Measurements from ENCODE around the gene SERTAD2.

SERTAD2 gene, protein sequence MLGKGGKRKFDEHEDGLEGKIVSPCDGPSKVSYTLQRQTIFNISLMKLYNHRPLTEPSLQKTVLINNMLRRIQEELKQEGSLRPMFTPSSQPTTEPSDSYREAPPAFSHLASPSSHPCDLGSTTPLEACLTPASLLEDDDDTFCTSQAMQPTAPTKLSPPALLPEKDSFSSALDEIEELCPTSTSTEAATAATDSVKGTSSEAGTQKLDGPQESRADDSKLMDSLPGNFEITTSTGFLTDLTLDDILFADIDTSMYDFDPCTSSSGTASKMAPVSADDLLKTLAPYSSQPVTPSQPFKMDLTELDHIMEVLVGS

DNA sequence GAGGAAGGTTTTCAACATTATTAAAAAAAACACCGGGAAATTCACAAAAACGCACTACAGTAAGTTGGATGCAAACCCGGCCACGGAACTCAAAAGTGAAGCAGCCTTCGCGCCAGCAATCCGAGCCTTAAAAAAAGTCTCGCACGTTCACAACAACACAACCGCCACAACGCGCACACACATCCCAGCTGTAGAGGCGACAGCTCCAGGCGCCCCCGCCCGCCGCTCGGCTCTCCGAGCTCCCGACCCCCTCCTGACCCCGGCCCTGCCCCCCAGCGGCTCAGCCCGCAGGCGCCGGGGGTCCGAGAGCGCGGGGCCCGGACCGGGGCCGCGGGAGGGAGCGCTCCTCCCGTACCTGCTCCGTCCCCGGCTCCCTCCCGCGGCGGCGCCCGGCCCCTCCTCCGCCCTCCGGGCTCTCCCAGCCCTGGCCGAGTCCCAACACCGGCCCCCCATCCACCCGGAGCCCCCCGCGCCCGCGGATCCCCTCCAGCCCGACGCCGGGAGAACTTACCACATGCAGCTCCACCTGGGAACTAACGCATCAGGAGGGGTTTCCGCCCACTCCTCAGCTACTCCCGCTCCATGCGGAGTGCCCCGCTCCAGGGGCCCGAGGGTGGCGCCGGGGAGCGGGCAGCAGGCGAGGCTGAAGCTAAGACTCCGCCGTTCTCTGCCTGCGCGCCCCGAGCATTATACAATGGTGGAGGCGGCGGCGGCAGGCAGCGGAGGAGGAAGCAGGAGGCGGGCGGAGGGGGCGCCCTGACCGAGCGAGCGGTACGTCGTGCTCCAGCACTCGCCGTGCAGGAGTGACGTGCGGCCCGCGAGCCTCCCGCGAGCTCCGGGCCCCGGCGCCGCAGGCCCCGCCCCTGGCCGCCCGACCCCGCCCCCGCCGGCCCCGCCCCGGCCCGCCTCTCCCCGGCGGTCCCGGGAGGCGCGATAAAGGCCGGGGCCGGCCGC lies at the start of gene SERTAD2:
SERTAD2 (minus strand) TSS at position 805 of the 954 bp plus-strand sequence. CDS start 17,042 bp downstream, outside the sequence.
- DNase-seq = peak; percentile 90

DNA sequence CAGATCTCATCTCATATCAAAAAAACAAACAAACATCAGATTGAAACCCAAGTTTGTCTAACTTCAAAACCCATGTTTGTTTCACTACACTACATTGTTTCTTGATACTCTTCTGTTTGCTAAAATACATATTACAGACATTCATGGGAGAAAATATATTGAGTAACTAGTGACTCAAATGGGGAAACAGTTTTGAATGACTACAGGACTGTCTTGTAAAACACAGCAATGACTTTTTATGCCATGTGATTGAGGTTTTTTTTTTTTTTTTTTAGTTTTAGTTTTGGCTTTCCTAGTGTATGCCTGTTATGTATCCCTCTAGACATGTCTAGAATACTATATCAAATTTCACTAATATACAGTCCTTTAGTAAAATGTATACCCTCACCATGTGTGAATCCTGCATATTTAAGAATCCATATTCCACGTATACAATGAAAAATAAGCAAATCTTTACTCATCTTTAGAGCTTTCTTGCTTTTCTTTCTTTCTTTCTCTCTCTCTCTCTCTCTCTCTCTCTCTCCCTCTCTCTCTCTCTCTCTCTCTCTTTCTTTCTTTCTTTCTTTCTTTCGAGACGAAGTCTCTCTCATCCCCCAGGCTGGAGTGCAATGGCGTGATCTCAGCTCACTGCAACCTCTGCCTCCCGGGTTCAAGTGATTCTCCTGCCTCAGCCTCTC lies 46.6 kb upstream of the SERTAD2 start:
- DNase-seq = no peak

DNA sequence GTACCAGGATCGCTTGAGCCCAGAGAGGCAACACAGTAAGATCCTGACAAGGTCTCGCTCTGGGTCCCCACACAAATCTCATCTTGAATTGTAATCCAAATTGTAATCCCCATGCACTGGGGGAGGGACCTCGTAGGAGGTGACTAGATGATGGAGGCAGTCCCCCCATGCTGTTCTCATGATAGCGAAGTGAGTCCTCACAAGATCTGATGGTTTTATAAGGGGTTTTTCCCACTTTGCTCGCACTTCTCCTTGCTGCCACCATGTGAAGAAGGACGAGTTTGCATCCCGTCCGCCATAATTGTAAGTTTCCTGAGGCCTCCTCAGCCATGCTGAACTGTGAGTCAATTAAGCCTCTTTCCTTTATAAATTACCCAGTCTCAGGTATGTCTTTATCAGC lies 46.0 kb upstream of the SERTAD2 start:
- DNase-seq = peak; percentile 55

DNA sequence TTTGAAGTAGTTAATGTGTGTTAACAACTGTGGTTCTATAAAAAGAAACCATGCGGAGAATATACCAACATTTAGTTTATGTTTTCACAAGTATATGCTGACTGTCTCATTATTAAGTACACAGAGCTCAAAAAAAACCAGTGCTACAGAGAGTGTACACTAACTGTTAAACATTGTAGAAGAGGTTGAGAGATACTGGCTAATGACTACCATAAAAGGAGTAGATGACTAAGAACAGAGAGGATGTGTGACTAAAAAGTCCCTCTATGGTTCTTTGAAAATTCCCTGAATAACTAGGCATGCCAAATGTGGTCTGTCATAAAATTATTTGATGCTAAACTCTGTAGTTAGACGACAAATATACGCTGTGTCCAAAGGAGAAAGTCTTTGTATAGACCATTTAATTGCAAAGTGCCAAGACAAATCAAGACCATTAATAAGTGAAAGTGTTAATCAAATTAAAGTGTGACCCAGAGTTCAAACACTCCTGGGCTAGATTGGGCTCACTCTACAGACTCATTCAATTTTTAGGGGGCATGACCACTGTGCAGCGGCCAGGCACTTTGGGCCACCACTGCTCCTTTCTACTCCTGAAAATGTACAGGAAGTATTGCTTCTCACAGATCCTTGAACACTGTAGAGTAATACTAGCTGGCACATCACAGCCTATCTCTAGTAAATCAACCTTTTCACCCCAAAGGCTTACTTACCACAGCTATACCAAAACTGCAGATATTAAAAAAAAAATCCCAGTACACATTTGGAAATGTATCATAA lies 45.1 kb upstream of the SERTAD2 start:
- DNase-seq = peak; percentile 22

DNA sequence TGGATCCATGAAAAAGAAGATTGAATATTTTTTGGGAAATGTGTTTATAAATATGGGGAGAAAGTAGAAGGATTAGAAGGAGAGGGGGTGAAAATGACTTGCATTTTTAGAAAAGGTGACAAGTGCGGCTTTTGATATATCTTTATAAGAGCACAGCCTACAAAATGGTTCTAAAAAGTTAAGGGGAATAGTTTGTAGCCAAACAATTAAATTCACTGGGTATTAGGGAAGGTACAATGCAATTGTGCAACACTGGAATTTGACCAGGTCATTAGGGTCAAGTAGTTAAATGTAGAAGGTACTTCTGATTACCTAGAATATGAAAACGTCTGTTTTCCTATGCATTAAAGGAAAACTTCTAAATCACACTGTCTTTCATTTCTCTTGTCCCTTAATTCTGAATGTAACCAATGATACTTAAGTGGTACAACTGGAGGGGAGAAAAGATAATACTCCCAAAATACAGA lies 44.5 kb upstream of the SERTAD2 start:
- DNase-seq = no peak

DNA sequence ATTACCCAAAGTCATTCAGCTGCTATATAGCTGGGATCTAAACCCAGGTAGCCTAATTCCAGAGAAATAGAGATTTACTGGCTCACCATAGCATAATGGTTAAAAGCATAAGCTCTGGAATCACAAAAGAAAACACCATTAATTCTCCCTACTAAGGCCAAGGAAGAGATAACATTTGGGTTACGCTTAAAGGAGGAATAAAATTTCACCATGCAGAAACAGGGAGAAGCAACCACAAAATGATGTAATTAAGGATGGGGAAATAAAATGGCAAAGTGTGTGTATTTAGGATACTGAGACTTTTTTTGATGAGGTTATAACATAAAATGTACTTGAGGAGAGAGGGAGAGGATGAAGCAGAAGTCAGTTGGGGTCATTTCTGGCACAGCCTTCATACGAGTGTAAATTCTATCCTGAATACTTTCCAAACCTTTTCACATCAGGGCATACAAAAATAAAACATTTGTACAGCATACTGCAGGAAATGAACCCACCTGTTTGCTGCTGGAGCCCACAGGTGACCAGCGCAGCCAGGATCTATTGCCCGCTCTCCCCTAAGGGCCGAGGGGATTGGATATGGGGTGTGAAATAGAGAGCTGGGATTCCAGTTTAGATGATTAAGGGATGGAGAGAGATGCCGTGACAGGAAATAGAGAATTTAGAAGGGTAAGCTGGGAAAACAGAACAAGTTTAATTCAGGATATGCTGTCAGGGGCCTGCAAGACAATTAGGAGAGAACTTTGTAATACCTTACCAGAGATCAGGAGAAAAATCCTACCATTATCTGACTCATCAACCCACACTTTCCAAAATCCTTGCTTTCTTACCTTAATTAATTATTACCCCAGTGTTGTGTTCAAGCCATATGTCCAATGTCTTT lies 43.8 kb upstream of the SERTAD2 start:
- DNase-seq = no peak

DNA sequence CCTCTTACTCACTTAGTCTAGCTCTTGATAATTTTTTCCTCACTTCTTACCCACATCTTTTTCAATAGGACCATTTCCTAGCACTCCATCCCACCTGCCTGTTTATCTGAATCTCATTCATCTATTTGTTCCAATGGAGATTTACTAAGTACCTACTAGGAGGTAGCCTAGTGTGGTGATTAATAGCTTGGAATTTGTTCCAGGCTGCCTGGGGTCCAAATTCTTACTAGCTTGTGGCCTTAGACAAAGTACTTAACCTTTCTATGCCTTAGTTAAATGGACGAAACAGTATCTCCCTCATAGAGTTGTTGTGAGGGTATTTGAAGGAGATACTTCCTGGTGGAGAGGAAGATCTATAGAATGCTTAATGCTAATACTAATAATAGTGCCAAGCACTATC lies 42.9 kb upstream of the SERTAD2 start:
- DNase-seq = no peak

DNA sequence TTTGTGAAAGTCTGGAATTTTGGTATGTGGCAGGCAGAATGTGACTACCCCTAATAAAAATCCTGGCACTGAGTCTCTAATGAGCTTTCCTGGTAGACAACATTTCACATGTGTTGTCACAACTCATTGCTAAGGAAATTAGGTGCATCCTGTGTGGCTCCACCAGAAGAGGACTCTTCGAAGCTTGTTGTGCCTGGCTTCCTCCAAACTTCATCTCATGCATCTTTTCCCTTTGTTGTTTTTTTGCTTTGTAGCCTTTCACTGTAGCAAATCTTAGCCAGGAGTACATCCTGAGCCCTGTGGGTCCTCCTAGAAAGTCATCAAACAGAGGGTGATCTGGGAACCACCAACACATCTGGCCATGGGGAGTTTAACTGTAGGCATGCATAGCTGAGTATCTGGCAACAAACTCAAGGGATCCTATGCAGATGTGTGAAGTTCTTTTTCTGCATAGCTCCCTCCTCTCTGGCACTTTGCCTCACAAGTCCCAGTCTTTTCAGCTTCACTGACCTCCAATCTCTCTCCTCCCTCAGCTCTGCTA lies 42.1 kb upstream of the SERTAD2 start:
- DNase-seq = no peak

DNA sequence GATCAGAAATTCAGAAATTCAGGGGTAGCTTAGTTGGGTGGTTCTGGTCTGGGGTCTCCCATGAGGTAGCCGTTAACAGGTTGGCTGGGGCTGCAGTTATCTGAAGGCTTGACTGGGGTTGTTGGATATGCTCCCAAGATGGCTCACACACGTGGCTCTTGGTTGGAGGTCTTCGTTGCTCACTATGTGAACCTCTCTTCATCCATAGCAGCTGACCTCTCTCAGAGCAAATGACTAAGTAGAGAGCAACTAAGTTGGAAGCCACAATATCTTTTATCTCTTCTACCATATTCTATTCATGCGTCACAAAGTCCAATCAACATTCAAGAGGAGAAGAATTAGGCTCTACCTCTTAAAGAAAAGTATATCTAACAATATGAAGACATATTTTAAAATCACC lies 38.7 kb upstream of the SERTAD2 start:
- DNase-seq = no peak

DNA sequence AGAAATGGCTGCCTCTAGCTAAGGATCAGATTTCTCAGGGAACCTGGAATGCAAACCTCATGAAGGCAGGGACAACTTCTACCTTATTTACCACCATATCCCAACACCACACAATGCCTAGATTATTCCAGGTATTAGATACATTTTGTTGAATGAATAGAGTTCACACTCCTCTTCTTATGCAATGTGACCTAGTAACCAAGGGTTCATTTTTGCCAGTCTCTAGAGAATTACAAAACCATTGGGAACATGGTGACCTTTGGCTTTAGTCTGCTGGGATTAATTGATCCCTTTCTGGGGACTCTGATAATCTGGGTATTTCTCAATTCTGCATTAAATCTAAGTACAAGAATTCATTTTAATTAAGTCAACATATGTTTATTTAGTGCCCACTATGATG lies 35.2 kb upstream of the SERTAD2 start:
- no peak for DNase-seq

DNA sequence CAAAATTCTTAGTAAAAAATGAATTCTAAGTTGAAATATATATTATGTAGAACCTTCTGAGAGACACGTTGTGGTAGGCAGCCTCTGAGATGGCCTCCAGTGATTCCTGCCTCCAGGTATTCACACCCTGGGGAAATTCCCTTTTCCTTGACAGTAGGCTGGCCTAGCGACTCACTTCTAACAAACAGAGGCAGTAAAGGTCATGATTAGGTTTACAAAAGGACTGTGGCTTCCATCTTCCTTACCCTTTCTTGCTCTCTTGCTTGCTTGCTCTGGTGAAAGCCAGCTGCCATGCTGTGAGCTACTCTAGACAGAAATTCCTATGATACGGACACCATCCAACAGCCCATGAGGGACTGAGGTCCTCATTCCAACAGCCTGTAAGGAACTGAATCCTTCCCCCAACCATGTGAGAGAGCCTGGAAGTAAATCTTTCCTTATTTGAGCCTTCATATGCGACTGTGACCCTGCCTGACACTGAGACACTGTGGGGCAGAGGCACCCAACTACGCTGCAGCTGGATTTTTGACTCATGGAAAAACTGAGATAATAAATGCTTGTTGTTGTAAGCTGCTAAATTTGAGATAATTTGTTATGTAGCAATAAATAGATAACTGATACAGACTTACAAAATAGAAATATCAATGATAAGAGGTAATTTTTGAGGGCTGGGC lies 32.7 kb upstream of the SERTAD2 start:
- DNase-seq = no peak

DNA sequence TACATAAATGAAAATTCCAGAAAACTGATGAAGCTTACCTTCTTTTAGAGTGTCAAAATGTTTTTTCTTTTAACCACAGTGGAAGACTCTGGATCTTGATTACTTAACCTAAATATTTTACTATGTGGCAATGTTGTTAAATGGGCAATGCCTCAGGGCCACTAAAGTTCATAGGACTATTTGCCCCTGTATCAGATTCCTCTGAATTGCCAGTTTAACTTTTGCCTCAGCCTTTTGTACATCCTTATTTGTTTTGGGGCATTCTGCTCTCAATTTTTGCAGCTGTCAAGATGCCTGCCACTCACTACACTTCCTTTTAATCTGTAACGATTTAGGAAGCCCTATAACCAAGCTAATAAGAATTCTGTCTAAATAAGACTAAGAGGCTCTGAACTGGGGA lies 31.7 kb upstream of the SERTAD2 start:
- no peak for DNase-seq

DNA sequence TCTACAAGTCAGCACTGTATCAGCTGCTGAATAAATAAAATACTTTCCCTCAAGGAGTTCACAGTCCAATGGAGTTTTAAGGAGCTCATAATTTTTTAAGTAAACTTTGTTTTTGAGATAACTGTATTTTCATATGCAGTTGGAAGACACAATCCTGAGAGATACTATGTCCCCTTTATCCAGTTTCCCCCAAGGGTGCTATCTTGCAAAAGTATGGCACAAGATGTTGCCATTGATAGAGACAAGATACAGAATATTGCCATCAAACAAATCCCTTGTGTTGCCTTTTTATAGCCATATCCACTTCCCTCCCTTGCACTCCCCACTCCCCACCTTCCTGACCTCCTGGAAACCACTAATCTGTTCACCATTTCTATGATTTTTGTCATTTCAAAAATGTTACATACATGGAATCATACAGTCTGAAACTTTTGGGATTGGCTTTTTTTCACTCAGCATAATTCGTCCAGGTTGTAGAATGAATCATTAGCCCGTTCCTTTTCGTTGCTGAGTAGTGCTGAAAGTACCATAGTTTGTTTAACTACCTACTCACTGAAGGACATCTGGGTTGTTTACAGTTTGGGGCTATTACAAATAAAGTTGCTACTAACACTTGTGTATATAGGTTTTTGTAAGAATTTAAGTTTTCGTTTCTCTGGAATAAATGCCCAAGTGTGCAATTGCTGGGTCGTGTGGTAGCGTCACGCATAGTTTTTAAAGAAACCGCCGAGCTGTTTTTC lies 30.2 kb upstream of the SERTAD2 start:
- no peak for DNase-seq

DNA sequence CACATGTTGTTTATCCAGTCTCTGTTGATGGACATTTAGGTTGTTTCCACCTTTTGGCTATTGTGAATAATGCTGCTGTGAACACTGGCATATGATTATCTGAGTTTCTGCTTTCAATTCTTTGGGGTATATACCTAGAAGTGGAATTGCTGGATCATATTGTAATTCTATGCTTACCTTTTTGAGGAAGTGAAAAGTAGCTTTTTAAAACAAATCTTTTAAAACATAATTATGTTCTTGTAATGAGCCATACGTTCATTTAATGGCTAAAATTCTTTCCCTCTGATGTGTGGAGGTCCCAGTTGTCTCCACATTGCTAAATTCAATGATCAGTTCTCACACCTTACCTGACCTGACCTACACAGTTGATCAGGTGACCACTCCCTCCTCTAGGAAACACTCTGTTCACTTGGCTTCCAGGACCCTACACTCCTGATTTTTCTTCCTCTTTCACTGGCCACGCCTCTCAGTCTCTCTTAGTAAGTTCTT lies 27.8 kb upstream of the SERTAD2 start:
- no peak for DNase-seq

DNA sequence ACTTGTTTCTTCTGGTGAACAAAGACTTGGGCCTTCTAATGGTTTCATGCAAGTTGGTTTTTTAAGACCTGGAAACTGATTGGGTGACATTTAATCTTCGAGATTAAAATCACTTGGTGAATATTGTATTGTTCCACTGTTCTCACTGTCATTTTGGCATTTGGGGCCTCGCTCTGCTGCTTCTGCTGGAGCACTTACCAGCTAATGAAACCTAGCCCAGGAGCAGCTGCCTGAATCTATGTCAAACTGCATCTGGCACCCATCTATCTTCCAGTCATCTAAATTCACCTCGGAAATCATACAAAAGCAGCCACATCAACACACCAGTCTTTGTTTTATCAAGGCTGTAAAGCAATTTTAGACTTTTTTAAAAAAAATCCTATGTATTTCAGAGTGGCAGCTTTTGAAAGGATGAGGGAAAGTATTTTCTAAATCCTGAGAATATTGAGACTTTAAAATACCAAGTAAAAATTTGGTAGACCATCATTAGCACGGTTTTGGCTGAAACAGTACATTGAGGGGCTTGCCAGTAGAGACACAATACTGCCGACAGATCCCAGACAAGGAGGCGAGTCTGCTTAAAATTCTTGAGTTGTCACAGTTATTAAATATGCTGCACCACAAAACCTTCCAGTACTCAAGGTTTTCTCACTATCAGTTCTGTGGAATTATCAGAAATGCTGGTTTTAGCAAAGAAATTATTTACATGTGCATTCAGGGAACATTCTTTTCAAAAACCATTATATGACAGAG lies 26.1 kb upstream of the SERTAD2 start:
- DNase-seq = no peak

DNA sequence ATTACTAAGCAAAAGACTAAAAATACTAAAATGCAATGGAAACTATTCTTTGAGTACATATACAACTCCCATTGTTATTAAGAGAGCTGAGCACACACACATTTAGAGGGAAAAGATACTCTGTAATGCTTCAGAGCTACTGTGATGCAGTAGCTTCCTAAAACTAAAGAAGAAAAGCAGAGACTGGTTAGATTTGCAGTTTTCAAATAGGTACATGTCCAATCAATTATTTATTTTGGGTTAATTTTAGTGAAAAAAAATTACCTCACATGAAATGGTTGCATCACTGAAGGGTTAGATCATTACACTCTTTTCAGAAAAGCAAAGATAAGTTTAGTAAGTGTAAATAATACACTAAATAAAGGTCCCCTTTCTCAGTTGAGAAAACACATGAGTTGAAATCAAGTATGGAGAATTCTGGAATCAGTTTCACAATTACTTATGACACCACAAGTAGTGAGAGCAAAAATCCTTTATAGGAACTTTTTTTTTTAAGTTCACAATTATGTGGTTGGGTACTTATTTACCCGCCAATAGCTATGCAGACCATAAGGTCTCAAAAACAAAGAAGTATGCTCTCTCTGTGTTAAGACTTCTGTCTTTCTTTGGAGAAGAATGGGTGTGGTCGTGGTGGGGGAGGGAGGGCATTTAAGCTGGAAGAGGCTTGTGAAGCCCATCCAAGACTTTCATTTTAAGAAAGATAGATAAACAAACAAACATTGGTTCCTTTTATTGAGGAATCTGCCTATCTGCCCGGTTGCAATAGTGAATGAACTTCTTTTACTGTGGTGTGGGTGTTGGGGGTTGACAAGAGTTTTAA lies 25.3 kb upstream of the SERTAD2 start:
- no peak for DNase-seq

DNA sequence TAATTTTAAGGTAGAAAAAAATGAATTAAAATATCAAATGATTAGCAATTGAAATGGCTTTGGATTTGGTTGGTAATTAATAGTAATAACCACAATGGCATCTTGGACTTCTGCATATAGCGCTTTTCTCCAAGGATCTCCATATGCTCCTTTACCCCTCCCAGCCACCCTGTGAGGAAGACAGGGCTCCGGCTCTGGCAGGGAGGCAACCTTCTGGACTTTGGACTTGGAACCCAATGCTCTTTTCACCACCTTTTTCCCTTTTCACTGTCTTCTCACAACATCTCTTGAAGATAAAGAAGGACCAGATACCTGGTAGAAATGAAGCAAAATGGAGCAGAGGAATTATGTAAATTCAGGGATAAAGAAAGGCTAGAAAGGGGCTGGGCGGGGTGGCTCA lies 23.8 kb upstream of the SERTAD2 start:
- no peak for DNase-seq

DNA sequence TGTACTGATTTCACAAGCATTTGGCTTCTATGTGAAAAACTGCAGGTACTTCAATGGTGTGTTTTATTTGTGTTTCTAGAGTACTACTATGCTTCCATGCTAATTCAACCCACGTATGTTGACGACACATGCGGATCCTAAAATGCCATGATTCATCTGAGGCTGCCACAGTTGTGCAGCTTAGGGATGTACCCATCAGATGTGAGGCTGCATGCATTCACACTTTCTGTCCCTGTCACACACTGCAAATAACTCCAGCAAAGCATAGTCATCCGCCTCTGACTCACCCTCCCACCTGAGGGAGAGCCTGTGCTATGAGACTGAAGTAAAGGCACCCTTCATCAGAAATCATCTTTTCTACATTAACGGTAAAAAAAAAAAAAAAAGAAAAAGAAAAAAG lies 22.1 kb upstream of the SERTAD2 start:
- DNase-seq = no peak
